GM18526 (cell line): ENCODE data around the gene CLCNKA.

Experiments used
- POLR2A ChIP-seq: IDR thresholded peaks from 3 replicates; pipeline ENCODE4 v1.6.1; 2011; ENCODE audit not compliant: insufficient read length; ENCODE audit errors: extremely low read depth

The CLCNKA gene

DNA sequence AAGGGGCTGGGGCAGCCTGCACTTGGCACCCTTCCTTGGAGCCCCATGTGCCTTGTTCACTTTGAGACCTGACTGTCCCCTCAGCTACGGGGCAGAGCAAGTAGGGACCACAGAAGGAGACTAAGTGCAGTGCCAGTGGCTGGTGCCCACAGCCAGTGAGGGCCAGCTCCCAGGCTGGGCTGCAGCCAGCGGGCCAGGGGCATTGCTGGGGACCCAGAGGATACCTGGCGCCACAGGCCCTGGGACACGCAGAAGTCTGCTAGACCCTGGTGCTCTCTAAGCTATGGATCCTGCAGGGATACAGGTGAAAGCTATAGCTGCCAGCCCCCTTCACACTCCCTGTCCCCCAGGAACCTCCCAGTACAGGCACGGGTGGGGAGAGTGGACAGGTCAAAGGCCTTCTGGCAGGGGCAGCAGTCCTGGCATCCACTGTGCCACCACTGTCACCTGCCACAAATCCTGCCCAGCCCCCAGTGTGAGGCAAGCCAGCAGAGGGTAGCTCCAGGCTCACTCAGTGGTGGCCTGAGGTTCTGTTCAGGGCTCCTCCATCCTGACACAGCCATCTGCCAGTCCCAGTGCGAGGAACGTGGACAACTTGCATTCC lies 1.3 kb downstream of the CLCNKA start:
- no peak for TF ChIP-seq POLR2A

DNA sequence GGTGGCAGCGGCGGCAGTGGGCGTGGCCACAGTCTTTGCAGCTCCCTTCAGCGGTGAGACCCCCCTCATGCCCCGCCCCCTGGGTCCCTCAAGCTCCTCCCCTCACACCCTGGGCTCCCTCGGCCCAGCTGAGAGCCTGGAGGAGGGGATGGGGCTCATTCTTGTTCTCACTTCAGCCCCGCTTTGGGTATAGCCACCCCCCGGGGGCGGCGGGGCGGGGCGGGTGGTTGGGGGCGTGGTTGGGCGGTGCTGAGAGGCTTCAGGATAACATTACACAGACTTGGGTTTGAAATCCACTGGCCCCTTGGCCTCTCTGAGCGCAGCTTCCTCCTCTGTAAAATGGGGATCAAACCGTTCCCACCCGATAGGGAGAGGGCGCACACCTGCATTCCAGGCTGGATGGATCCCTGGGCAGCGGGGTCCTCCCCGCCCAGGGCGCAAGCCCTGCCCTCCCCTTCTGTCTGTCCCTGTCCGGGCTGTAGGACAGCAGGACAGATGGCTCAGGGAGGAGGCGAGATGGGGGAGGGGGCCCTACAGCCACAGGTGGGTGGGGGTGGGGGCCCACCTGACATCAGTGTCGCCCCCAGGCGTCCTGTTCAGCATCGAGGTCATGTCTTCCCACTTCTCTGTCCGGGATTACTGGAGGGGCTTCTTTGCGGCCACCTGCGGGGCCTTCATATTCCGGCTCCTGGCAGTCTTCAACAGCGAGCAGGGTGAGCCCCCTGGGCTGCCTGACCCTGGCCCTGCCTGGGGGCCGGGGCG lies 5.1 kb downstream of the CLCNKA start:
- TF ChIP-seq POLR2A: no peak

DNA sequence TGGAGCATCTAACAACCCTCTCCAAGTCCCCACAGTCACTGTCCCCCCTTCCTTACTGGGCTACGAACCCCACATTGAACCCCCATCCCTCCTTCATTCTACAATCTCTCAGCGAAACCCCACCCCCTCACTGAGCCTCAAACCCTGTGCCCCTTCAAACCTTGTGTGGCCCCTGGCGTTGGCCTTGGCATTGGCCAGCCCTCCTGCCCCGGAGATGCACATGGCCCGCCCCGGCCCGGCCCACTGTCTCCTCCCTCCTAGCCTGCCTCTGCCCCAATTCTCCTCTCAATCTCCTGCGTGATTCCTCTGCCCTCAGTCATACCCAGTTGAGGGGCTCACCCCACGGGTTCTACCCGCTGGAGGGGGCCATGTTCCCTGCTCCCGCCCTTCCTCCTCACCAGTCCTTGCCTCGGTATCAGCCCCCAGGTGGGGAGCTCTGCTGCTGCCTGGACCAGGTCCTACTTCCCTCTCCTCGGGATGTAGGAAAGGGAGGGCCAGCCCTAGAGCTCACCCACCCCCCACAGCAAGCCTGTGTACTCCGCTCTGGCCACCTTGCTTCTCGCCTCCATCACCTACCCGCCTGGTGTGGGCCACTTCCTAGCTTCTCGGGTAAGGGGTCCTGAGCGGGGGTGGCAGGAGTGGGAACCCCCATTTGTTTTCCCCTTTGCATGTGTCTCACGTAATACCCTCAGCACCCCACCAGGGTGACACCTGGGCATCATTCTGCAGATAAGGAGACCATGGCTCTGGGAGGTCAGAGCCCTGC lies 6.6 kb downstream of the CLCNKA start:
- TF ChIP-seq POLR2A: no peak

DNA sequence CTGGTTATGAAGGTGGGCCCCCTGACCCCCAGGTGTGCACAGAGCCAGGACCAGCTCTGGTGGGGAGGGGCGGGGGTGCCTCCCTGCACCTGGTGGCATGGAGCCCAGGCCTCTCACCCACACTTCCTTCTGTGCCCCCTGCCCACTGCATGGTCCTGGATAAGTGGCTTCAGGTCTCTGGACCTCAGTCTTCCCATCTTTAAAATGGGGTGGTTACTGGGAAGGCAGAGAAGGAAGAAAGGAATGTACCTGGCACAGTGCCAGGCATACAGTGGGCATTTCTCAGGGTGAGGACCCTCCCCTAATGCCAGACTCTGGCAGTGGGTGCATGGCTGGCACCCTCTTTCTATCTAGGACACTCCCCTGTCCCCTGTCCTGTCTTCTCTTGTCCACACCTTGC lies 7.5 kb downstream of the CLCNKA start:
- no peak for TF ChIP-seq POLR2A

DNA sequence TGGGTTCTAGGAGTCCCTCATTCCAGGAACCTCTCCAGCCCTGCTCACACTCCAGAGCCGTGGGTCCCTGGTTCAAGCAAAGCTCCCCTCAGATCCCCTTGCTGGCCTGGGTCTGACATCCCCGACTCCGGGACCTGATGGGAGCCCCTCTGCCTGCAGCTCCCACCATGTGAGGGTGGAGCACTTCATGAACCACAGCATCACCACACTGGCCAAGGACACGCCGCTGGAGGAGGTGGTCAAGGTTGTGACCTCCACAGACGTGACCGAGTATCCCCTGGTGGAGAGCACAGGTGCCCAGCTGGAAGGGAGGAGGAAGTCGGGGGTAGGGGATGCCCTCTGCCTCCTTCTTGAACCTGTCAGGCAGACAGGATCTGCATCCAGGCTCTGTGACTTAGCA lies 9.7 kb downstream of the CLCNKA start:
- TF ChIP-seq POLR2A: no peak

DNA sequence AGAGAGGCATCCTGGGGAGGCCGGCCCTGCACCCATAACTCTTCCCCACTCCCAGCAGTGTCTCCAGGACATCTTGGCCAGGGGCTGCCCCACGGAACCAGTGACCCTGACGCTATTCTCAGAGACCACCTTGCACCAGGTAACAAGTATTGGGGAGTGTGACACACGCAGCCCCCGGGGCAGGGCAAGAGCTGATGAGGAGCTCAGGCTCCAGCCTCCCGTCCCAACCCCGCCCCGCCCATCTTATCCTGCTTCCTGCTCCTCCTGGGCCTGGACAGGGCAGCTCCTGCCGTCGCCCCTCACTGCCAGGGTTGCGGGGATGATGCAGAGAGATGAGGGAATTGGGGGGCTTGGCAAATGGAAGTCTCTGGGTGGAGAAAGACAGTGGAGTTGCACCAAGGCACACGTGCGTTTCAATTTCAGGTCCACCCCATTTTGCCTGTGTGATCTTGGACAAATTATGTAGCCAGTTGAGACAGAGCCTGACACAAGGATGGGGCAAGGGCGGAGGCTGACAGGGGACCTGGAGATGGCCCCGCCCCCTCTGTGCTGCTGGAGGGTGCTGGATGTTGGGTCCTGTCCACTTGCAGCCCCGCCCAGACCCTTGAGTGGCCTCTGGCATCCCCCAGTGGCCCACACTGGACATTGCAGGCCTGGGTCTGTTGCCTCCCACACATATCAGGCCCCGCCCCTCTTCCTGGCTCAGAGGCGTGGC lies 10.7 kb downstream of the CLCNKA start:
- TF ChIP-seq POLR2A: no peak

DNA sequence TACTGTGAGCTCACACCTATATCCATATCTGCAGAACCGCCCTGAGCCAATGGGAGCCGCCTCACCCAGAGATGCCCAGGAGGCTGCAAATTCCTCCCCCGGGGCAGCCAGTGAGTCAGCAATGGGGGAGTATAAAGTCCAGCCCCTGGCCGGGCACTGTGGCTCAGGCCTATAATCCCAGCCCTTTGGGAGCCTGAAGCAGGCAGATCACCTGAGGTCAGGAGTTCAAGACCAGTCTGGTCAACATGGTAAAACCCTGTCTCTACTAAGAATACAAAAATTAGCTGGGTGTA lies 16.7 kb downstream of the CLCNKA start:
- TF ChIP-seq POLR2A: no peak

DNA sequence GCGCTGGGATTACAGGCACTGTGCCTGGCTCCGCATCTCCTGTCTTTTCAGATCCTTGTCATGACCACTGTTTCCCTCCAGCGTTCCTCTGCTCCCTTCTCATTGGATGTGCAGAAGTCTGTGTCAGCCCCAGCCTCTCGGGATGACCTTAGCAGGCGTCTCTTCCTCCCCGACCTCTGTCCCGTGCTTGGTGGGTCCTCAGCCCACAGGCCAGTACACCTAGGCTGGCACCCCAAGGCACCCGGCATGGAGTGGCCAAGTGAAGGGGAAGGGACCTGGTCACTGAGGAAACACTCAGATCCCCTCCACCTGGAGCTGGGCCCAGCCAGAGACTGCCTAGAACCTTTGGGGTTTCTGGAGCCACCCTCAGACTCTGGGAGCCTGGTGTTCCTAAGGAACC lies 19.4 kb downstream of the CLCNKA start:
- TF ChIP-seq POLR2A: no peak

DNA sequence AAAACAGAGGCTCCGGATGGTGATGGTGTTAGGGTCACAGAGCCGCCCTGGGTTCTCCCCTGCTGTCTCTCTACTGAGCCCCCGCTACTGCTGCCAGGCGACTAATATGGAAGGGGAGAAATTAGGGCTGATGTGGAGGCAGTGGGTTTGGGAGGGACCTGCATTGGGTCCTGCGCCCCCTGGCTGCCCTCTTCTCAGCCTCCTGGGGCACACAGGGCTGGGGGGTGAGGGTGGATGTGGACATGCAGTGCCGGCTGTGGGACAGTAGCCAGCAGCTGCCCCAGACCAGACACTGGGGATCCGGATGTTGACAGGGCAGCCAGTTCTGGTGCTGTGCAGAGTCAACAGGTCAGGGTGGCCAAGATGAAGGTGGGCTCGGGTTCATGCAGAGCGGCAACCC lies 20.3 kb downstream of the CLCNKA start:
- no peak for TF ChIP-seq POLR2A

DNA sequence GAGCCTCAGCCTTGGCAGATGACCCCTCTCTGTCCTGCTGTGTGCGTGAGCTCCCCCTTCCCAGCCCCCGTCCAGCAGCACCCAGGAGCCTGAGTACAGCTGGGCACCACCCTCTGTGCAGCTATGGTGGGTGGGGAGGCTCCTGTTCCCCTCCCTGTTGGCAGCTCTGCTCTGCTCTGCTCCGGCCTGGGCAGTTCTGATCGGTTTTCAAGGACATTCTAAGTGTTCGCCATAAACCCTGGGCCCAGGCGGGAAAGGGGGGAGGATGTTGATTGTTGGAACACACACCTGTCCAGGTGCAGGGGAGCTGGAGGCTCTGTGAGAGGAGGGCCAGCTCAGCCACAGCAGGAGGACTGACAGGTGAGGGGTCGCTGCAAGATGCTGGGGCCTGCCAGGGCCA lies 21.7 kb downstream of the CLCNKA start, which contains the start of gene CLCNKB:
Gene CLCNKB (plus strand): TSS at position 262 of the 400 bp plus-strand sequence. CDS start 711 bp downstream, outside the sequence.
- TF ChIP-seq POLR2A: no peak

DNA sequence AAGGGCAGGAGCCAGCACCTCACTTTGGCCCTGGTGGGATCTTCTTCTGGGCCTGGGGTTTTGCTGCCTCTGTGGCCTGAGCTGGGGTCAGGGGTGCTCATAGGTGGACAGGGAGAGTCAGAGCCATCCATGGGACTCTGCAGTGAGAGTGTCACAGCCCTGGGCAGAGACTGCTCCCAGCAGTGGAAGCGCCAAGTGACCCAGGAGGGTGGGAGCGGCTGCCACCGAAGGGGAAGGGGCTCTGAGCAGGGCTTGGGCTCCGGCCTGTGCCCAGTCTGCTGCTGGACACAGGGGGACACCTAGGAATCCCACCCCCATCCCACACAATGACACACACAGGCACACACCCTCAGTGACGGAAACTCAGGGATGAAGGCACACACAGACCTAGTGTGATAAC lies 22.1 kb downstream of the CLCNKA start:
- TF ChIP-seq POLR2A: no peak

DNA sequence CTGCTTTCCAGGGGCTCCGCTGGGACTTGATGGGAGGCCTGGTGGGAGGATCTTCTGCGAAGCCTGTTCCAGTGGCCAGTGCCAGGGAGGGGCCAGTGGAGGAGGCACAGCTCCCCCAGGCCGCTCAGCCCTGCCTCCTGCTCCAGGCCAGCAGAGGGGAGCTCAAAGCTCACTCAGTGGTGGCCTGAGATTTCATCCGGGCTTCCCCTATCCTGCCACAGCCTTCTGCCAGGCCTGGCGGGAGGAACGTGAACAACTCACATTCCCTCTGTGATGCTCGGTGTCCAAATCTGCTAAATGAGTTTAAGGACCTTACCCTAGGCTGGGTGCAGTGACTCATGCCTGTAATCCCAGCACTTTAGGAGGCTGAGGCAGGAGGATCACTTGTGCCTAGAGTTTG lies 25.0 kb downstream of the CLCNKA start:
- no peak for TF ChIP-seq POLR2A

DNA sequence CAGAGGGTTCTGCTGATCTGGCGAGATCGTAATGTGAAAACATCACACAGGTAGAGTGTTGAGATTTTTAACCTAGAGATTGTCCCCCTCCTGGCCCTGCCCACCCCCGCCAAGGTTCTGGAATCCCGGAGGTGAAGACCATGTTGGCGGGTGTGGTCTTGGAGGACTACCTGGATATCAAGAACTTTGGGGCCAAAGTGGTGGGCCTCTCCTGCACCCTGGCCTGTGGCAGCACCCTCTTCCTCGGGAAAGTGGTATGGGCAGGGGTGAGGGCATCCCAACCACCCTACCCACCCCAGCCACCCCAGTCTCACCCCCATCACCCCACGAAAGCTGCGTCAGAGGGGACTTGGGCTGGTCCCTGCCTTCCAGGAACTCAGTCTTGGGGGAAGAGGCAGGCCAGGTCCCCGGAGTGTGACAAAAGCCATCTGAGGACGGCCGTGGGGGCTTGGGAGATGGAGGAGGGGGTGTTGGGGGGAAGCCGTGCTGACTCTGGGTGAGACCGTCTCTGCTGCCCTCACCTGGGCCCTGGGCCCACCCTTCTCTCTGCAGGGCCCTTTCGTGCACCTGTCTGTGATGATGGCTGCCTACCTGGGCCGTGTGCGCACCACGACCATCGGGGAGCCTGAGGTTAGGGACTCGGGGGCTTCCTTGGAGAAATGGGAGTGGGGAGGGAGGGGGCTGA lies 26.1 kb downstream of the CLCNKA start:
- no peak for TF ChIP-seq POLR2A

DNA sequence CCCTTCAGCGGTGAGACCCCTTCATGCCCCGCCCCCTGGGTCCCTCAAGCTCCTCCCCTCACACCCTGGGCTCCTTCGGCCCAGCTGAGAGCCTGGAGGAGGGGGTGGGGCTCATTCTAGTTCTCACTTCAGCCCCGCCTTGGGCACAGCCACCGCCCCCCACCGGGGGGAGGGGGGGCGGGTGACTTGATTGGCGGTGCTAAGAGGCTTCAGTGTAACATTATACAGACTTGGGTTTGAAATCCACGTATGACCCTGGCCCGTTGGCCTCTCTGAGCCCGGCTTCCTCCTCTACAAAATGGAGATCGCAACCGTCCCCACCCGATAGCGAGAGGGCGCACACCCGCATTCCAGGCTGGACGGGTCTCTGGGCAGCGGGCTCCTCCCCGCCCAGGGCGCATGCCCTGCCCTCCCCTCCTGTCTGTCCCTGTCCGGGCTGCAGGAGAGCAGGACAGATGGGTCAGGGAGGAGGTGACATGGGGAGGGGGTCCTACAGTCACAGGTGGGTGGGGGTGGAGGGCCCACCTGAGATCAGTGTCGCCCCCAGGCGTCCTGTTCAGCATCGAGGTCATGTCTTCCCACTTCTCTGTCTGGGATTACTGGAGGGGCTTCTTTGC lies 26.8 kb downstream of the CLCNKA start:
- TF ChIP-seq POLR2A: no peak

DNA sequence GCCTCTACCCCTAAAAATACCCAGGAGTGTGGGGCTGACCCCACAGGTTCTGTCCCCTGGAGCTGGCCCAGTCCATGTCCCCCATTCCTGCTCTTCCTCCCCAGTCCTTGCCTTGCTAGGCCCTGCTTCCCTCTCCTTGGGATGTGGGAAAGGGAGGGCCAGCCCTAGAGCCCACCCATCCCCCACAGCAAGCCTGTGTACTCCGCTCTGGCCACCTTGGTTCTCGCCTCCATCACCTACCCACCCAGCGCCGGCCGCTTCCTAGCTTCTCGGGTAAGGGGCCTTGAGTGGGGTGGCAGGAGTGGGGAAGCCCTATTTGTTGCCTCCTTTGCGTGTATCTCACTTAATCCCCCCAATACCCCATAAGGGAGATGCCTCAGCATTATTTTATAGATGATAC lies 28.5 kb downstream of the CLCNKA start:
- TF ChIP-seq POLR2A: no peak
